ENCODE measurements around the gene HOXB4. TPM values are rescaled to one million over a fixed set of nuclear protein-coding genes. Genes with fewer than 3 reads are reported as not detected.

HOXB4 gene
- total RNA-seq, 4 donors from 2014 or later = 0.18 to 1.8 (median 0.51) TPM

GRCh38 chr17:48528153-48528935 is 49.8 kb downstream of the HOXB4 start:
- DNase-seq (no peak), ATAC-seq (no peak)
- intact Hi-C loops (cut with DNase I; ENCODE audit: low total_unique reads) (no loop called here), in situ Hi-C loops (cut with MboI; ENCODE audit: low sequenced_read_pairs in 4 of 4) (no loop called here)
- H3K4me1 ChIP-seq = no peaks in the 10 kb centered on the region
- no peaks in the 10 kb centered on the region for H3K9me3 ChIP-seq
- H3K27me3 ChIP-seq = peaks cover 10 to 13% (median 12%) of the 10 kb centered on the region in 3 donors
- TF ChIP-seq CTCF (IDR thresholded peaks at IDR 0.05 in 4 of 5, conservative IDR thresholded peaks at IDR 0.05 in 1 of 5) (no peak), POLR2A (IDR thresholded peaks at IDR 0.05) (no peak)
- H3K27ac ChIP-seq = no peak overlapping the region
- H3K36me3 ChIP-seq = no peaks in the 10 kb centered on the region
- no peak overlapping the region for H3K4me3 ChIP-seq

- in situ Hi-C loops (cut with MboI; ENCODE audit: low sequenced_read_pairs in 4 of 4) (no loop called here), intact Hi-C loops (cut with DNase I; ENCODE audit: low total_unique reads) (no loop called here)
- ATAC-seq (no peak), DNase-seq (no peak)
- no peak for TF ChIP-seq CTCF (IDR thresholded peaks at IDR 0.05 in 4 of 5, conservative IDR thresholded peaks at IDR 0.05 in 1 of 5)
- TF ChIP-seq POLR2A (IDR thresholded peaks at IDR 0.05) = no peak
- Histone ChIP-seq H3K27ac (no peak overlapping the region), H3K36me3 (no peaks in the 10 kb centered on the region), H3K9me3 (no peaks in the 10 kb centered on the region), H3K4me3 (no peak overlapping the region), H3K27me3 (peaks cover 10 to 13% (median 12%) of the 10 kb centered on the region in 3 donors), H3K4me1 (no peaks in the 10 kb centered on the region)
Observed at GRCh38 chr17:48527547-48527932, 50.6 kb downstream of the HOXB4 start.

GRCh38 chr17:48526608-48527546 is 51.3 kb downstream of the HOXB4 start:
- peaks cover 10 to 13% (median 12%) of the 10 kb centered on the region in 3 donors for H3K27me3 ChIP-seq
- no peaks in the 10 kb centered on the region for H3K9me3 ChIP-seq
- H3K4me1 ChIP-seq = no peaks in the 10 kb centered on the region
- ATAC-seq (no peak), DNase-seq (no peak)
- no peak overlapping the region for H3K27ac ChIP-seq
- in situ Hi-C loops (cut with MboI; ENCODE audit: low sequenced_read_pairs in 4 of 4) = no loop called here
- TF ChIP-seq POLR2A (IDR thresholded peaks at IDR 0.05) = no peak
- no peak for TF ChIP-seq CTCF (IDR thresholded peaks at IDR 0.05 in 4 of 5, conservative IDR thresholded peaks at IDR 0.05 in 1 of 5)
- no peaks in the 10 kb centered on the region for H3K36me3 ChIP-seq
- peak overlapping the region in 1 of 4 donors; percentile 28 for H3K4me3 ChIP-seq
- intact Hi-C loops (cut with DNase I; ENCODE audit: low total_unique reads) = no loop called here

MicroRNAs within 50 kb of the gene (microRNA counts, 767-probe panel; counts per million panel counts)
- 448 to 4,337 counts per million in 2 donors for microRNA hsa-miR-10a-5p

Other genes with a start within 250 kb of the HOXB4 start
- not detected for gene SKAP1, start 148.1 kb downstream of the HOXB4 start, total RNA-seq
- not detected for gene HOXB1, start 47.3 kb downstream of the HOXB4 start, total RNA-seq
- 10 to 100 TPM in 2 of 4 donors, 1 to 10 TPM in 2; 4.1 to 22.1 (median 10.4) TPM for gene HOXB2, start 33.2 kb downstream of the HOXB4 start, total RNA-seq
- gene HOXB3, start 11.9 kb upstream of the HOXB4 start, total RNA-seq = 1 to 10 TPM; 1.3 to 5.5 (median 2.2) TPM
- gene HOXB5, start 15.4 kb upstream of the HOXB4 start, total RNA-seq = not detected
- gene HOXB6, start 26.6 kb upstream of the HOXB4 start, total RNA-seq = 1 to 10 TPM in 2 of 4 donors, under 1 TPM in 2; 0.55 to 3.0 (median 1.3) TPM
- gene HOXB7, start 32.7 kb upstream of the HOXB4 start, total RNA-seq = 1 to 10 TPM in 1 of 4 donors, under 1 TPM in 3; 0.36 to 3.0 (median 0.65) TPM
- gene HOXB8, start 36.9 kb upstream of the HOXB4 start, total RNA-seq = under 1 TPM in 1 of 4 donors, not detected in 3; 0.27 TPM
- not detected for gene HOXB9, start 48.0 kb upstream of the HOXB4 start, total RNA-seq
- gene PRAC1, start 144.2 kb upstream of the HOXB4 start, total RNA-seq = not detected
- not detected for gene PRAC2, start 144.8 kb upstream of the HOXB4 start, total RNA-seq
- not detected for gene HOXB13, start 150.4 kb upstream of the HOXB4 start, total RNA-seq
- under 1 TPM in 2 of 4 donors, not detected in 2; 0.10 TPM for gene TTLL6, start 238.9 kb upstream of the HOXB4 start, total RNA-seq

All from gastrocnemius medialis (tissue), 4 donors.